Activated T-helper 17 cell treated with anti-CD3 and anti-CD28 coated beads, Interleukin-2, amount 50 U/mL, for 72 hours (primary cell): ENCODE measurements around the gene PI16. TPM values are rescaled to one million over a fixed set of nuclear protein-coding genes. Genes with fewer than 3 reads are reported as not detected.

Experiments used
- total RNA-seq, 2 donors: library from RNA; stranded (reverse); gene quantifications; one replicate each; pipeline ENCODE4 v1.2.3, GENCODE V29; 2022

The PI16 gene
- total RNA-seq, 2 donors from 2014 or later = 1.8 to 2.1 TPM

Other genes with a start within 250 kb of the PI16 start
- gene CPNE5, start 115.3 kb upstream of the PI16 start, total RNA-seq = 1 to 10 TPM; 2.2 to 3.9 TPM
- gene PPIL1, start 79.9 kb upstream of the PI16 start, total RNA-seq = 10 to 100 TPM; 23.6 to 60.3 TPM
- 10 to 100 TPM; 39.3 to 47.0 TPM for gene C6orf89, start 68.8 kb upstream of the PI16 start, total RNA-seq
- gene MTCH1, start 31.5 kb downstream of the PI16 start, total RNA-seq = 100 to 1,000 TPM in 1 of 2 donors, 10 to 100 TPM in 1; 97.9 to 133 TPM
- gene FGD2, start 50.9 kb downstream of the PI16 start, total RNA-seq = 1 to 10 TPM; 5.3 to 8.3 TPM
- gene PIM1, start 215.4 kb downstream of the PI16 start, total RNA-seq = 100 to 1,000 TPM; 246 to 403 TPM